Loucy (cell line): ENCODE results near the gene UTP3.
A peak's percentile ranks its signal among the peaks of the same experiment; 100 is the strongest.

Source experiments
- H2AFZ ChIP-seq: fragments of 200-600 bp; sonication (generic); 2 replicates; pipeline ENCODE4 v1.6.0; 2016; ENCODE audit warnings: antibody characterized with exemption, mild to moderate bottlenecking, low read length, moderate library complexity
- H3F3A ChIP-seq: fragments of 200-600 bp; 2 replicates; pipeline ENCODE4 v1.6.0; 2016; ENCODE audit warnings: antibody characterized with exemption, low read depth, mild to moderate bottlenecking
- H3K27me3 ChIP-seq: fragments of 200-600 bp; sonication (generic); 2 replicates; pipeline ENCODE4 v1.6.1; 2014; ENCODE audit warnings: low read length, mild to moderate bottlenecking; ENCODE audit not compliant: insufficient read depth, poor library complexity, severe bottlenecking
- H3K36me3 ChIP-seq: fragments of 200-600 bp; sonication (generic); 2 replicates; pipeline ENCODE4 v1.6.1; 2016; ENCODE audit warnings: low read length; ENCODE audit not compliant: insufficient read depth
- H3K4me1 ChIP-seq: fragments of 200-600 bp; sonication (generic); 2 replicates; pipeline ENCODE4 v1.5.1; 2014; ENCODE audit warnings: low read length, mild to moderate bottlenecking; ENCODE audit not compliant: insufficient read depth, poor library complexity, severe bottlenecking
- H3K4me2 ChIP-seq: fragments of 200-600 bp; sonication (generic); 2 replicates; pipeline ENCODE4 v1.6.0; 2014; ENCODE audit warnings: antibody characterized with exemption, low read length, low read depth, mild to moderate bottlenecking; ENCODE audit not compliant: poor library complexity, severe bottlenecking
- H3K4me3 ChIP-seq: fragments of 200-600 bp; sonication (generic); 2 replicates; pipeline ENCODE4 v1.5.1; 2014; ENCODE audit warnings: low read length, mild to moderate bottlenecking, mixed read lengths; ENCODE audit not compliant: poor library complexity, severe bottlenecking
- H3K79me2 ChIP-seq: fragments of 200-600 bp; sonication (generic); 2 replicates; pipeline ENCODE4 v1.6.1; 2014; ENCODE audit warnings: low read length; ENCODE audit not compliant: insufficient read depth
- H3K9ac ChIP-seq: fragments of 200-600 bp; sonication (generic); 2 replicates; pipeline ENCODE4 v1.6.0; 2014; ENCODE audit warnings: mild to moderate bottlenecking, low read depth, low read length, moderate library complexity; ENCODE audit not compliant: poor library complexity, severe bottlenecking
- H3K9me2 ChIP-seq: fragments of 200-600 bp; sonication (generic); replicated peaks from 2 replicates; pipeline ENCODE4 v1.6.1; 2016; ENCODE audit warnings: low read depth, low read length, mixed read lengths
- H3K9me3 ChIP-seq: fragments of 200-600 bp; sonication (generic); 2 replicates; pipeline ENCODE4 v1.6.1; 2014; ENCODE audit warnings: mild to moderate bottlenecking, antibody characterized with exemption, low read length, low read depth; ENCODE audit not compliant: insufficient read depth
- H4K20me1 ChIP-seq: fragments of 200-600 bp; sonication (generic); 2 replicates; pipeline ENCODE4 v1.6.0; 2014; ENCODE audit warnings: antibody characterized with exemption, low read length, mild to moderate bottlenecking; ENCODE audit not compliant: insufficient read depth, poor library complexity, severe bottlenecking
- EZH2phosphoT487 ChIP-seq: fragments of 200-600 bp; IDR thresholded peaks from 2 replicates; pipeline ENCODE4 v1.6.1; 2018; ENCODE audit warnings: antibody characterized with exemption, mild to moderate bottlenecking, moderate library complexity, borderline replicate concordance
- TF ChIP-seq, protein P1 (sequence below): fragments of 200-600 bp; sonication (generic); conservative IDR thresholded peaks from 2 replicates; pipeline ENCODE4 v1.5.1; 2014; ENCODE audit warnings: mild to moderate bottlenecking, antibody characterized with exemption, low read length

UTP3 gene

DNA sequence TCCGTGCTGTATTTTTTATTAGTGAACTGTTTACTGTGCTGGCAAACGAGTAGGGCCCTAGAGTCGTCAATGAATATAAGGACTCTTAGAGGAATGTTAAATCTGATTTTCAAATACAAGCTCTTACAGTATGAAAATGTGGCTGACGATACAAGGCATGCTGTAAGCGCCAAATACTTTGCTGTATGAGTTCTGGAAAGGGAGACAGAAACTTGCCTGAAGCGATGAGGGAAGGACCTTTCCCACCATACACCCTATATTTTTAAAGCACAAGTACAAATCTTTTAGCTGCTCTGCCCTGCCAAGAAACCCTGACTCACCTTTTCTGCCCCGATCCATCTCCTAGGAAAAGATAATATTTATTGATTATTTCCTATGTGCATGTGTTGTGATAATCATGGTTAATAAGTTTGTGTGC, 17.7 kb downstream of the UTP3 start:
- Histone ChIP-seq H3F3A (0 out of 2 replicates have a peak, but pooled peaks cover 3% of the 10 kb centered on the region), H3K9me3 (no peaks in the 10 kb centered on the region), H3K9me2 (no peaks in the 10 kb centered on the region), H3K9ac (peak overlapping the region; percentile 84), H3K4me1 (peaks cover 38% of the 10 kb centered on the region), H3K27me3 (no peaks in the 10 kb centered on the region), H4K20me1 (peaks cover 11% of the 10 kb centered on the region), H3K79me2 (peaks cover 48% of the 10 kb centered on the region), H2AFZ (peak overlapping the region; percentile 68), H3K36me3 (no peaks in the 10 kb centered on the region), H3K4me2 (peak overlapping the region; percentile 97), H3K4me3 (peak overlapping the region; percentile 87)
- TF ChIP-seq, protein P1, sequence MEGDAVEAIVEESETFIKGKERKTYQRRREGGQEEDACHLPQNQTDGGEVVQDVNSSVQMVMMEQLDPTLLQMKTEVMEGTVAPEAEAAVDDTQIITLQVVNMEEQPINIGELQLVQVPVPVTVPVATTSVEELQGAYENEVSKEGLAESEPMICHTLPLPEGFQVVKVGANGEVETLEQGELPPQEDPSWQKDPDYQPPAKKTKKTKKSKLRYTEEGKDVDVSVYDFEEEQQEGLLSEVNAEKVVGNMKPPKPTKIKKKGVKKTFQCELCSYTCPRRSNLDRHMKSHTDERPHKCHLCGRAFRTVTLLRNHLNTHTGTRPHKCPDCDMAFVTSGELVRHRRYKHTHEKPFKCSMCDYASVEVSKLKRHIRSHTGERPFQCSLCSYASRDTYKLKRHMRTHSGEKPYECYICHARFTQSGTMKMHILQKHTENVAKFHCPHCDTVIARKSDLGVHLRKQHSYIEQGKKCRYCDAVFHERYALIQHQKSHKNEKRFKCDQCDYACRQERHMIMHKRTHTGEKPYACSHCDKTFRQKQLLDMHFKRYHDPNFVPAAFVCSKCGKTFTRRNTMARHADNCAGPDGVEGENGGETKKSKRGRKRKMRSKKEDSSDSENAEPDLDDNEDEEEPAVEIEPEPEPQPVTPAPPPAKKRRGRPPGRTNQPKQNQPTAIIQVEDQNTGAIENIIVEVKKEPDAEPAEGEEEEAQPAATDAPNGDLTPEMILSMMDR, result no peak
- no peak for TF ChIP-seq EZH2phosphoT487

DNA sequence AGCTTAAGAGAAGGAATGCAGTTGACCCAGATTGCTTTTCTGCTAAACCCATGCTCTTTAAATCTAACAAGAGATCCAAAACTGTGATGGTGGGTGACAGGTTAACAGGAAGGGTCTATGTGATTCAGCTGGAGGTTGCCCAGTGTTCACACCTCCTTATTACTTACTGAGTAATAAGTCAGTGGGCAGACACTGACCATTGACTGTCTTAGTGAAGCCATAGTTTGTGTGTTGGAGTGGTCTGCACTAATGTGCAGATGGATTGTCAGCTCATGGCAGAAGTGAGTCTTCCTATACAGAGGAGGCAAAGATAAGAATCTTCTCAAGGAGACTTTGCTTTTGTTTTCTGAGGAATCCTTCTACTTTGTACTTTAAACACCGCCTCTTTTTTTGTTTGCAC, 18.2 kb downstream of the UTP3 start:
- peaks cover 41% of the 10 kb centered on the region for H3K4me1 ChIP-seq
- H2AFZ ChIP-seq, result no peak overlapping the region
- peaks cover 11% of the 10 kb centered on the region for H4K20me1 ChIP-seq
- TF ChIP-seq, protein P1, result no peak
- no peak for TF ChIP-seq EZH2phosphoT487
- peak overlapping the region; percentile 87 for H3K4me3 ChIP-seq
- 0 out of 2 replicates have a peak, but pooled peaks cover 3% of the 10 kb centered on the region for H3F3A ChIP-seq
- peak overlapping the region; percentile 84 for H3K9ac ChIP-seq
- no peaks in the 10 kb centered on the region for H3K36me3 ChIP-seq
- no peaks in the 10 kb centered on the region for H3K9me2 ChIP-seq
- H3K9me3 ChIP-seq, result no peaks in the 10 kb centered on the region
- H3K27me3 ChIP-seq, result no peaks in the 10 kb centered on the region
- peaks cover 53% of the 10 kb centered on the region for H3K79me2 ChIP-seq
- H3K4me2 ChIP-seq, result peak overlapping the region; percentile 97

DNA sequence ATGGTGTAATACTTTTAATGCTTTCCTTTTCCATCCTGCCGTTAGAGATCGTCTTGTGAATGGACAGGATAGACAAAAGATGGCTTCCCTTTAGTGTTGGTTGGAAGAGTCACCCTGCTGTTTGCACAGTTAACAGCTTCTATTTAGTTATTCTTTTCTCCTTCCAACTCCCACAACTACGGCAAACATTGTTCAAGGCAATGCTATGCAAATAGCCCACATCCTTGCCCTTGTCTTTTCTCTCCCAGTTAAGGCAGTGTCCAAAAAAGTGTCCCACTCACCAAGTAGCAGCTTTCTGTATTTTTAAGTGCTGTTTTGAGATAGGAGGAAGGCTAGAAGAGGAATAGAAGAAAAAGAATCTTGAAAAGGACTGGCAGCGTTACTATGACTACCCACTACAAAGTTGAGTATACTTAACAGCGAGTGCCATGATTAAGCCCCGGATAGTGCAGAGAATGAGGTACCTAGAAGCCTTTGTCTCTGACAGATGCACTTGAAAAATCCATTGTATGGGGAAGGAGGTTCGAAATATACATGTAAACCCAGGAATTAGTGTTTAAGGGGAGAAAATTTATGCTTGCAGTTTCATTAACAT, 21.4 kb downstream of the UTP3 start:
- Histone ChIP-seq H3K4me3 (peak overlapping the region; percentile 17), H3K4me1 (peaks cover 62% of the 10 kb centered on the region)
- no peak for TF ChIP-seq EZH2phosphoT487
- TF ChIP-seq, protein P1, result no peak

More for the DNA sequence above, 21.4 kb downstream of the UTP3 start:
- H3K9me2 ChIP-seq, result no peaks in the 10 kb centered on the region
- no peaks in the 10 kb centered on the region for H3K27me3 ChIP-seq
- peaks cover 17% of the 10 kb centered on the region for H4K20me1 ChIP-seq
- peak overlapping the region; percentile 97 for H3K4me2 ChIP-seq
- 0 out of 2 replicates have a peak, but pooled peaks cover 3% of the 10 kb centered on the region for H3F3A ChIP-seq
- H3K9ac ChIP-seq, result no peak overlapping the region
- H3K9me3 ChIP-seq, result no peaks in the 10 kb centered on the region
- H2AFZ ChIP-seq, result no peak overlapping the region
- no peaks in the 10 kb centered on the region for H3K36me3 ChIP-seq
- peaks cover 85% of the 10 kb centered on the region for H3K79me2 ChIP-seq
